ENCODE data around the gene FZD7.
A peak's percentile ranks its signal among the peaks of the same experiment; 100 is the strongest.

FZD7 gene

GRCh38 chr2:202037086-202037485 lies 3.4 kb downstream of the FZD7 start:
- DNase-seq (ENCODE audit: low read depth in 3 of 3): no peak

DNA sequence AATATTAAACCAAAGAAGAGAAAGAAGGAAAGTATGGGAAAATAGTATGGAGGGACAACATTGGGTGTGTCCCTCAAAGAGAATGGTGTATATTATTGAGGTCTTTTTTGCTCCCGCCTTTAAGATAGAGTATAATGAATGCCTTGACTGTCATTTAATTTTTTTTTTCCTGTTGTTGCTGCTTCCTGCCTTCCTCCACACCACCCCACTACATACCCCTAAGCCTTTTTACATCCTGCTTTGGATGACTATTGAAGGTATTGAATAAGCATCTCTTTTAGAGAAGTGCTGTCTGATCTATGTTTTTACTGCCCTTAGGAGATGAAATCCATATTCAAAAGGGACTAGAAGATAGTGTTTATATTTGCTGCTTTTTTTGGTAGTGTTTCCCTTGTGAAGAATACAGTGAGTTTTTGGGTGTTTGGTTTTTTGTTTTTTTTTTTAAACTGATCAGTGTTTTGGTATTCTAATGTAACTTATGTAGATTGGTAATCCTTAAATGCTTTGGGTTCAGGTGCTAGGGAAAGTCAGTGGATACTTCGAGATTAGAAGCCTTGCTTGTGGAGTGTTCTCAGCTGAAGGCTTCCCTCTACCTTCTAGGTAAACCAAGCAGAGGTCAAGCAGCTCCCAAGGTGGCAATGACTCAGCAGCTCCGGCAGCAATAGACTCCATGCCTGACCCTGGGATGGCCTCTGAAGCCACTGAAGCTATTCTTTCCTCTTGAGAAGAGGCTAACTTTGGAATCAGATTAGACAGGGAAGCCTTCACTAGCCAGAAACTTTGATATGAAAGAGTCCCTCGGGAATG lies 5.0 kb downstream of the FZD7 start:
- DNase-seq (ENCODE audit: low read depth in 3 of 3): no peak

DNA sequence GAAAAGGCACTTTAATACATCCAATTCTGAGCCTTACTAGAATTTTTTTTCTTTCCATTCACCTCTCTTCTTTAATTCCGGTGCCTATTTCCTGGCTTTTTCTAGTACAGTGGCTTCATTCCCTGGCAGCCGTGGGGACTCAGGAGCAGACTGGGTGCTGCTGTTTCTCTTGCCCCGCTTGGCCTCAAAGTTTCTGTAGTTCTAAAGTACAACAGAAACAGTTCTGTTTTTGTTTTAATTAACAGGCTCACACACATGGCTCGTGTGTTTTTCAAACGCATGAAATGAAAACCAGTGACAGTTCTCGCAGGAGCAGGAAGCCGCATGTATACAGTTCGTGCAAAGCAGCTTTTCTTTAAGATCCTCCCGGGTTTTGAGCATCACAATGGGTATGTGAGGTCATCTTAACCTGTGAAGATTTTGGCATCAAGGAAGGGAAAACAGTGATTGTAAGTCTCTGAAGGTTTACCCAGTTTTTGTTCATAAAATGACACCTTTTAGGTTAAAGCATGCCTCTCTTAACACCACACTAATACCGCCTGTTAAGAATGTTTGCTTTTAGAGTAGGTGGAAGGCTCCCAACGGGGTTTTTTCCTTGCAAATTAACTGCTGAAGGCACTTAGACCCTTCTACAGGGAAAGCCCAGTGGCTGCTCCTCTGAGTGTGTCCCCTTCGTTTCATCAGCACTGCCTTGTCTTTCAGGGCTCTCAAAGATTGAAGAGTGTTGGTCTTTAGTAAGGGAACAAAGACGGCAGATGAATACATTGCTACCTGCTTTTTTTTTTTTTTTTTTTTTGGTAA lies 5.8 kb downstream of the FZD7 start:
- no peak for DNase-seq (ENCODE audit: low read depth in 3 of 3)

- no peak for DNase-seq (ENCODE audit: low read depth in 3 of 3)
These were observed 6.6 kb downstream of the FZD7 start for GRCh38 chr2:202040079-202040844.

- no peak for DNase-seq (ENCODE audit: low read depth in 3 of 3)
These were observed 8.8 kb downstream of the FZD7 start for GRCh38 chr2:202042444-202042843.

GRCh38 chr2:202043475-202043874 lies 9.8 kb downstream of the FZD7 start:
- DNase-seq (ENCODE audit: low read depth in 3 of 3): no peak

GRCh38 chr2:202044777-202045176 lies 11.1 kb downstream of the FZD7 start:
- no peak for DNase-seq (ENCODE audit: low read depth in 3 of 3)

DNA sequence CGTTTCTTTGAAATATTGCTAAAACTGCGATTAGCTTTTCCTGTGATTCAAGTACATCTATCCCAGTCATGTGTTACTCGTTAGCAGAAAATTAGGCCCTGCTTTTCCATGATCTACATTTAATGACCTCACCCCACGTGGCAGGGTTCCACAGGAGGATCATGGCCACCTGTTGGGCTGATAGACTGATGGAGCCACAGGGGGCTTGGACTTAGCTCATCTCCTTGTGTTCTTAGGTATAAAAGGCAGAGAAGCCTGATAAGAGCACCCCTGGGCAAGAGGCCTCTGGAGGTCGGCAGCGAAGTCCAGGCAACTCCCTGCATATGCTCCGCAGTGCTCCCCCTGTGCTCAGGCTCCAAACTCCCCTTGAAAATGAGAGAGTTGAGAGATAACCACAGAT lies 12.9 kb downstream of the FZD7 start:
- no peak for DNase-seq (ENCODE audit: low read depth in 3 of 3)

DNA sequence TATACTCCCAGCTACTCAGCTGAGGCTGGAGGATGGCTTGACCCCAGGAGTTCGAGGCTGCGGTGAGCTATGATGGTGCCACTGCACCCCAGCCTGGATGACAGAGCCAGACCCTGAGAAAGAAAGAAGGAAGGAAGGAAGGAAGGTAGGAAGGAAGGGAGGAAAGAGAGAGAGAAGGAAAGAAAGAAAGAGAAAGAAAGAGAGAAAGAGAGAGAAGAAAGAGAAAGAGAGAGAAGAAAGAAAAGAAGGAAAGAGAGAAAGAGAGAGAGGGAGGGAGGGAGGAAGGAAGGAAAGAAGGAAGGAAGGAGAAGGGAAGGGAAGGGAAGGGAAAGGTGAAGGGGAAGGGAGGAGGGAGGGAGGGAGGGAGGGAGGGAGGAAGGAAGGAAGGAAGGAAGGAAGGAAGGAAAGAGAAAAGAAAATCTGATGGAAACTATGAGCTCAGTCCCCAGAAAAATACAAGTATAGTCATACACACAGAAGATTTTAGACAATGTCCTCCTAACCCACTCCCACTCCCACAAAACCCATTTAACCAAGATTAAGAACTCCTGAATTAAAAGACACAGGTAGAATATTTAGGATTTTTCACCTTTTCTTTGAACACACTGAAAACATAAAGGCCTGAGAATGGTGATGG lies 15.6 kb downstream of the FZD7 start:
- no peak for DNase-seq (ENCODE audit: low read depth in 3 of 3)

DNA sequence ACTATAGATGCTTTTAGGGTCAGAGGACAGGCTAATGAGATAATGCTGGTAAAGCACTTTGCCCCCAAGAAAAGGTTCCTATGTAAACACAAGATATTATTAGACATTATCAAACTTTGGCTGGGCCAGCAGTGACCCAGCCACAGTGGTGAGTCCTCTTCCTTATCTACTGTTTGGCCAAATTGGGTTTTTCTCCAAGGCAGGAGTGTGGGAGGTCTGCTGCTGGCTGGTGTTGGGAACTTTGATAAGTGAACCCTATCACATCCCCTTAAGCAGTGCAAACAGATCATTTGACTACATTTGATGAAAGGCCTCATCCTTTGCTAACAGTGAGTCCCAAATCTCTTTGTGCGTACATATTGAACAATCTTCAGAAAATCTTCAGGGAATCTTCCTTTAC lies 16.2 kb downstream of the FZD7 start:
- DNase-seq (ENCODE audit: low read depth in 3 of 3): no peak

- DNase-seq (ENCODE audit: low read depth in 3 of 3): no peak
These were observed 17.0 kb downstream of the FZD7 start for GRCh38 chr2:202050652-202051051.

- no peak for DNase-seq (ENCODE audit: low read depth in 3 of 3)
These were observed 18.0 kb downstream of the FZD7 start for GRCh38 chr2:202051499-202052161.

GRCh38 chr2:202052235-202052634 lies 18.6 kb downstream of the FZD7 start:
- DNase-seq (ENCODE audit: low read depth in 3 of 3): no peak

- DNase-seq (ENCODE audit: low read depth in 3 of 3): no peak
These were observed 21.0 kb downstream of the FZD7 start for GRCh38 chr2:202054679-202055078.

GRCh38 chr2:202056611-202057010 lies 23.0 kb downstream of the FZD7 start:
- no peak for DNase-seq (ENCODE audit: low read depth in 3 of 3)

- DNase-seq (ENCODE audit: low read depth in 3 of 3): no peak
These were observed 26.6 kb downstream of the FZD7 start for GRCh38 chr2:202060218-202060617.

- no peak for DNase-seq (ENCODE audit: low read depth in 3 of 3)
These were observed 28.0 kb downstream of the FZD7 start for GRCh38 chr2:202061695-202062094.

- peak in 1 of 3 donors; percentile 0 for DNase-seq (ENCODE audit: low read depth in 3 of 3)
These were observed 30.7 kb downstream of the FZD7 start for GRCh38 chr2:202064171-202064880.

GRCh38 chr2:202064881-202065230 lies 31.2 kb downstream of the FZD7 start:
- no peak for DNase-seq (ENCODE audit: low read depth in 3 of 3)

- DNase-seq (ENCODE audit: low read depth in 3 of 3): no peak
These were observed 32.2 kb downstream of the FZD7 start for GRCh38 chr2:202065876-202066275.

GRCh38 chr2:202066875-202067274 lies 33.2 kb downstream of the FZD7 start:
- DNase-seq (ENCODE audit: low read depth in 3 of 3): no peak

Data from stimulated activated CD4-positive, alpha-beta T cell treated with anti-CD3 and anti-CD28 coated beads, TNF-alpha, amount 100 ng/mL, for 48 hours (primary cell).